SK-N-SH (cell line): ENCODE data around the gene CHCHD6. TPM values are rescaled to one million over a fixed set of nuclear protein-coding genes. Genes with fewer than 3 reads are reported as not detected.

Experiments used
- CTCF ChIA-PET: fragments of 300-600, 350-600 bp; formaldehyde crosslinking; extraction: SDS; loops from one replicate; lab custom pipeline; 2021; lab: Yijun Ruan, JAX
- POLR2A ChIA-PET: fragments of 350-600 bp; sonication (Branson Sonifier 250); formaldehyde crosslinking; extraction: SDS; loops from one replicate; lab custom pipeline; 2020; ENCODE audit warnings: antibody characterized with exemption, inconsistent platforms; lab: Yijun Ruan, JAX
- DNase-seq: peaks from one replicate; pipeline ENCODE4 v3.0.0; 2012
- H2AFZ ChIP-seq: fragments of 200-600 bp; sonication (generic); 2 replicates; pipeline ENCODE4 v1.8.1; 2016; ENCODE audit warnings: antibody characterized with exemption, mild to moderate bottlenecking, low read depth
- H3F3A ChIP-seq: fragments of 200-600 bp; sonication (generic); replicated peaks from 2 replicates; pipeline ENCODE3; 2016; ENCODE audit warnings: antibody characterized with exemption, mild to moderate bottlenecking; ENCODE audit not compliant: insufficient read depth
- H3K27ac ChIP-seq, 2 experiments: fragments of 200-500 bp in 1 of 2; fragments of 200-600 bp in 1 of 2; sonication (Bioruptor generic) in 1 of 2; sonication (generic), shearing (Covaris generic) in 1 of 2; 2 replicates each; pipeline versions ENCODE4 v1.5.1 to v1.6.1; 2014 to 2016; ENCODE audit warnings: low read depth in 2 of 2, inconsistent platforms in 1 of 2, low read length in 1 of 2, mild to moderate bottlenecking in 1 of 2, mixed read lengths in 1 of 2
- H3K27me3 ChIP-seq: fragments of 200-600 bp; sonication (generic), shearing (Covaris generic); 2 replicates; pipeline ENCODE4 v1.6.1; 2016; ENCODE audit warnings: mixed run types; ENCODE audit not compliant: insufficient read depth
- H3K36me3 ChIP-seq, 2 experiments: fragments of 200-500 bp in 1 of 2; fragments of 200-600 bp in 1 of 2; sonication (Bioruptor generic) in 1 of 2; sonication (generic) in 1 of 2; replicated peaks in 1 of 2; 2 replicates each; pipeline versions ENCODE3 to v1.5.1; 2014 to 2016; ENCODE audit warnings: low read length in 1 of 2, mild to moderate bottlenecking in 1 of 2; ENCODE audit not compliant: insufficient read depth in 2 of 2, control insufficient read depth in 1 of 2
- H3K4me1 ChIP-seq, 2 experiments: fragments of 200-500 bp in 1 of 2; fragments of 200-600 bp in 1 of 2; sonication (Bioruptor generic) in 1 of 2; sonication (generic), shearing (Covaris generic) in 1 of 2; 2 replicates each; pipeline versions ENCODE4 v1.5.1 to v1.6.1; 2014 to 2016; ENCODE audit warnings: low read depth in 1 of 2, low read length in 1 of 2, mixed run types in 1 of 2; ENCODE audit not compliant: insufficient read depth in 2 of 2, control insufficient read depth in 1 of 2
- H3K4me2 ChIP-seq: fragments of 200-600 bp; sonication (generic), shearing (Covaris generic); 2 replicates; pipeline ENCODE4 v1.6.1; 2017; ENCODE audit warnings: mixed run types
- H3K4me3 ChIP-seq, 2 experiments: fragments of 200-500 bp in 1 of 2; fragments of 200-600 bp in 1 of 2; sonication (Bioruptor generic) in 1 of 2; sonication (generic), shearing (Covaris generic) in 1 of 2; 2 replicates each; pipeline versions ENCODE4 v1.5.1 to v1.8.1; 2014 to 2016; ENCODE audit warnings: low read depth in 2 of 2, inconsistent platforms in 1 of 2, low read length in 1 of 2, mild to moderate bottlenecking in 1 of 2, mixed read lengths in 1 of 2, moderate library complexity in 1 of 2
- H3K79me2 ChIP-seq: fragments of 200-600 bp; sonication (generic); 2 replicates; pipeline ENCODE4 v1.8.1; 2017; ENCODE audit warnings: mild to moderate bottlenecking; ENCODE audit not compliant: insufficient read depth
- H3K9ac ChIP-seq: fragments of 200-600 bp; sonication (generic); 2 replicates; pipeline ENCODE4 v1.6.1; 2017; ENCODE audit warnings: mixed run types
- H3K9me2 ChIP-seq: fragments of 200-600 bp; sonication (generic); 2 replicates; pipeline ENCODE4 v1.6.1; 2017; ENCODE audit warnings: mixed run types
- H3K9me3 ChIP-seq: fragments of 200-600 bp; sonication (generic); 2 replicates; pipeline ENCODE4 v1.6.1; 2017; ENCODE audit warnings: mixed run types, mild to moderate bottlenecking, moderate library complexity
- H4K20me1 ChIP-seq: fragments of 200-600 bp; sonication (generic); 2 replicates; pipeline ENCODE4 v1.6.1; 2017; ENCODE audit warnings: mild to moderate bottlenecking, mixed run types; ENCODE audit not compliant: insufficient read depth
- EP300 ChIP-seq, 2 experiments: IDR thresholded peaks; 2 replicates each; pipeline versions ENCODE4 v1.4.0 to v1.6.1; 2012; ENCODE audit warnings: borderline replicate concordance in 1 of 2, low read depth in 1 of 2, low read length in 1 of 2
- FOSL2 ChIP-seq: IDR thresholded peaks from 2 replicates; pipeline ENCODE4 v1.4.0; 2012; ENCODE audit warnings: low read depth, mild to moderate bottlenecking, moderate library complexity, borderline replicate concordance
- PBX3 ChIP-seq: IDR thresholded peaks from 2 replicates; pipeline ENCODE4; 2012
- RAD21 ChIP-seq: IDR thresholded peaks from 2 replicates; pipeline ENCODE4 v1.6.1; 2012; ENCODE audit warnings: mild to moderate bottlenecking, low read length
- REST ChIP-seq: IDR thresholded peaks from 2 replicates; pipeline ENCODE4 v1.6.1; 2012; ENCODE audit warnings: mild to moderate bottlenecking, low read depth, low read length, moderate library complexity
- SIN3A ChIP-seq: IDR thresholded peaks from 2 replicates; pipeline ENCODE4 v1.6.1; 2012; ENCODE audit warnings: low read depth, mild to moderate bottlenecking, low read length, moderate library complexity, borderline replicate concordance
- TEAD4 ChIP-seq: IDR thresholded peaks from 2 replicates; pipeline ENCODE4 v1.4.0; 2012; ENCODE audit warnings: mild to moderate bottlenecking, borderline replicate concordance; ENCODE audit not compliant: insufficient read depth
- WGBS: methylation state at CpG from one replicate; pipeline ENCODE4 v1.1.6; 2017; ENCODE audit warnings: low lambda C conversion rate; 5-methylcytosine and 5-hydroxymethylcytosine counted together
- polyA plus RNA-seq, 3 experiments: library from polyadenylated mRNA; depleted of rRNA; stranded (reverse); fragments of >200 nt; gene quantifications; 2 replicates each; pipeline ENCODE4 v1.2.3, GENCODE V29; 2012

The CHCHD6 gene
- polyA plus RNA-seq, 1 of the 3 experiments (the other 2 are of a cell fraction) = 42.5 TPM

GRCh38 chr3:126743781-126744180 is 39.7 kb downstream of the CHCHD6 start (continued):
- TF ChIP-seq REST (no peak), EP300 (IDR thresholded peaks at IDR 0.05; ENCODE audit: borderline replicate concordance in 1 of 2, low read depth in 1 of 2, low read length in 1 of 2) (no peak)

GRCh38 chr3:126745760-126746394 is 41.8 kb downstream of the CHCHD6 start:
- Histone ChIP-seq H3K4me3 (no peak overlapping the region), H2AFZ (no peak overlapping the region), H3K4me2 (no peak overlapping the region), H3K27me3 (no peaks in the 10 kb centered on the region), H3K36me3 (peaks cover 0 to under 1% of the 10 kb centered on the region in 2 experiments), H3K9ac (no peak overlapping the region), H3K9me2 (no peaks in the 10 kb centered on the region), H3K79me2 (no peaks in the 10 kb centered on the region), H3K4me1 (peaks cover 0 to 82% of the 10 kb centered on the region in 2 experiments; a peak in 1 of 4 replicates), H4K20me1 (no peaks in the 10 kb centered on the region), H3F3A (no peaks in the 10 kb centered on the region), H3K9me3 (no peaks in the 10 kb centered on the region), H3K27ac (peak overlapping the region in 1 of 2 experiments; percentile 36; a peak in 1 of 4 replicates)
- TF ChIP-seq SIN3A (no peak), TEAD4 (no peak), FOSL2 (no peak), RAD21 (no peak), PBX3 (no peak), EP300 (IDR thresholded peaks at IDR 0.05; ENCODE audit: borderline replicate concordance in 1 of 2, low read depth in 1 of 2, low read length in 1 of 2) (no peak)
- 89% methylated on average over 3 of the region's 6 CpGs for WGBS
- ChIA-PET POLR2A (interaction anchor here (0.6 kb wide), 1 partner anchor 32 kb away, joined by 6 read pairs; no protein-coding TSS in a partner anchor), CTCF (interaction anchor here (0.9 to 18.0 kb wide), 4 partner anchors 11 to 798 kb away, joined by 3 to 172 read pairs (median 8); no protein-coding TSS in a partner anchor)
- DNase-seq = no peak
